HG02759 (cell line): ENCODE data around the gene HOXD1.

ENCODE experiments used
- ATAC-seq: cut with Tn5 transposase; IDR thresholded peaks from one replicate; pipeline ENCODE4 v1.9.1; 2021; ENCODE audit warnings: mild to moderate bottlenecking, moderate library complexity; ENCODE audit not compliant: unreplicated experiment

The HOXD1 gene

DNA sequence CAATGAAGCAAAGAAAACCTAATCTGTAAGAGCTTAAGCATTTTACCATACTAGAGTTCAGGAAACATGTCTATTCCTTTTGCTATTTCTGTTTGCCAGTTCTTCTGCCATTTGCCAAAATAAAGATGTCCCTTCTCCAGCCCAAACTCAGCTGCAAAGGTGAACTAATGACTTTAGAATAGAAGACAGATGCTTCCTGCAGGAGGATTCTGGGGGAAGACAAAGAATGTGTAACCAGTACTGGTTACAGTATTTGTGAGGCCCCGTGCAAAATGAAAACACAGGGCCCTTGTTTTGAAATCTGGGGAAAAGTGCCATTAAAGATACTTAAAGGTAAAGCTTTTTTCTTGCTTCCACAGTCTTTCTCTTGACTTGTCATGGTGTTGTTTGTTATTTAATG, 46.5 kb downstream of the HOXD1 start:
- no peak for ATAC-seq

GRCh38 chr2:176237456-176237855, 49.0 kb downstream of the HOXD1 start:
- ATAC-seq, result no peak

DNA sequence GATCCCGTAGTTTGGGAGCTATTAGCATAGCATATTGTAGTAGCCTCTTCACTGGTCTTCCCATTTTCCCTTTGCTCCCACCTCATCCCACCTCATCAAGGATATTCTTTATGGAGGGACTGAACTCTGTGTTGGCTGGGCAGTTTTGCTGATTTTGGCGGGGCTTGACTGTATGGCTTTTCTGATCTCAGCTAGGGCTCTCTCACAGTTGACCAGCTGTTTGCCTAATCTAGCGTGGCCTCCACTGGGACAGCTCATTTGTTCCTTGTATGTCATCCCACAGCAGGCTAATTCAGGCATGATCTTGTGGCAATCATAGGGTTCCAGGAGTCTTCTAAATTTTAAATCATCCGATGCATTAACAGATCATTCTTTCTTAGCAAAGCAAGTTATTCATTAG, 50.6 kb downstream of the HOXD1 start:
- no peak for ATAC-seq

DNA sequence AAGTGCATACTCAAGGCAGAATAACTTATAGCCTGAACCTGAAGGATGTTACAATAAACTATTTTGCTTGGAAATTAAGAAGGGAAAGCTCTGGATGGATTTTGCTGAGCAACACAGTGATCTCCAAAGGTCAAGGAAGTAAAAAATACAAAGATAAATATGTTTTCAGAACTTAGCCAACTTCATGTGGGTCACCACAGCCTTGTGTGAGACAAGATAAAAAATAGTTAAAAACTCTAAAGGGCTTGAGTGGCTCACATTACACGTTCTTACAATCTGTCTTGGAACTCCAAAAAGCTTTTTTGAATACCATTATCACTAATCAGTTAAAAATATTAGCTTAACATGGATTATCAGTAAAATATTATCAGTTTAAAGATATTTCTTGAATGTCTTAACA, 51.8 kb downstream of the HOXD1 start:
- no peak for ATAC-seq
